ENCODE results near the gene THAP10. TPM values are rescaled to one million over a fixed set of nuclear protein-coding genes. Genes with fewer than 3 reads are reported as not detected.

THAP10 gene
- polyA plus RNA-seq, 1 of the 3 experiments (the other 2 are of a cell fraction), result 3.2 TPM

DNA sequence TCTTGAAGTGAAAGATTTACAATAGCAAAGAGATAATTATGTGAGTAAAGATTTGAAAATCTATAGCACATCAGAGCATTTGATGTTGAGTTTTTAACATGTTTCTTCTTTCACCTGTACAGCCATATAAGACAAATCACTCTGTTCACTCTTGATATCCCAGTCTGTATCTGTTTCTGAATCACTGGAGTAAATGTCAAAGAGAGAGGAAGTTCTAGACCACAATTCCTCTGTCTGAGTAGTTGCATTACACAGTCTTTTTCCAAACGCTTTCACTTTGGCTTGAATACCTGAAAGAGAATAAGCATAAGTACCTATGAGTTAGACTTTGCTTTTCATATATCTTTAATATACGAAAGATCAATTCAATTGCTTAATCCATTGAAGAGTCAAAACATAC lies 9.9 kb downstream of the THAP10 start:
- POLR2A ChIA-PET, result no interaction called here
- WGBS (ENCODE audit: low lambda C conversion rate), result 80% methylated on average over 2 of the region's 2 CpGs
- no peak overlapping the region for H3K27ac ChIP-seq (ENCODE audit: low read depth in 2 of 2, low read length in 1 of 2)
- H3K79me2 ChIP-seq (ENCODE audit: insufficient read depth), result peaks cover 6% of the 10 kb centered on the region; the same call in 1 of the 2 replicates
- H3K27me3 ChIP-seq (ENCODE audit: insufficient read depth), result no peaks in the 10 kb centered on the region
- peaks cover 0 to 8% of the 10 kb centered on the region in 2 experiments; a peak in 1 of 4 replicates for H3K4me1 ChIP-seq (ENCODE audit: control insufficient read depth in 1 of 2, insufficient read depth in 2 of 2, low read depth in 1 of 2, low read length in 1 of 2)
- H3F3A ChIP-seq (replicated peaks; ENCODE audit: insufficient read depth), result peaks cover 12% of the 10 kb centered on the region
- DNase-seq, result no peak
- peaks cover 0 to 11% of the 10 kb centered on the region in 2 experiments for H3K36me3 ChIP-seq (replicated peaks in 1 of 2; ENCODE audit: control insufficient read depth in 1 of 2, insufficient read depth in 2 of 2, low read length in 1 of 2)
- no peaks in the 10 kb centered on the region for H3K9me3 ChIP-seq
- no peak overlapping the region for H3K9ac ChIP-seq
- TF ChIP-seq JUND (IDR thresholded peaks at IDR 0.05) (no peak), FOXM1 (IDR thresholded peaks at IDR 0.05; ENCODE audit: low read depth) (no peak), SIN3A (IDR thresholded peaks at IDR 0.05; ENCODE audit: borderline replicate concordance, low read depth, low read length) (no peak), TCF12 (IDR thresholded peaks at IDR 0.05) (no peak), RFX5 (IDR thresholded peaks at IDR 0.05; ENCODE audit: low read length) (no peak), GABPA (IDR thresholded peaks at IDR 0.05; ENCODE audit: low read depth) (no peak), RXRA (IDR thresholded peaks at IDR 0.05; ENCODE audit: borderline replicate concordance, low read depth) (no peak), EZH2phosphoT487 (IDR thresholded peaks at IDR 0.05; ENCODE audit: borderline replicate concordance, low read depth) (no peak)
- CTCF ChIA-PET, result interaction anchor here (1.0 to 3.5 kb wide), 5 partner anchors 8 to 28 kb away, joined by 3 to 18 read pairs (median 4); partner anchors contain the start of genes LARP6 and LRRC49
- H3K4me3 ChIP-seq (ENCODE audit: low read depth in 2 of 2, low read length in 1 of 2), result no peak overlapping the region
- H2AFZ ChIP-seq (ENCODE audit: low read depth), result no peak overlapping the region
- no peaks in the 10 kb centered on the region for H3K9me2 ChIP-seq
- no peak overlapping the region for H3K4me2 ChIP-seq
- no peaks in the 10 kb centered on the region for H4K20me1 ChIP-seq (ENCODE audit: insufficient read depth)

- no peak overlapping the region for H3K9ac ChIP-seq
- ChIA-PET POLR2A (no interaction called here), CTCF (interaction anchor here (0.9 to 1.3 kb wide), 3 partner anchors 9 to 56 kb away, joined by 3 to 4 read pairs (median 3); no protein-coding TSS in a partner anchor)
- H3K4me3 ChIP-seq (ENCODE audit: low read depth in 2 of 2, low read length in 1 of 2), result no peak overlapping the region
- WGBS (ENCODE audit: low lambda C conversion rate), result 85% methylated on average over 2 of the region's 2 CpGs
- H3K4me1 ChIP-seq (ENCODE audit: control insufficient read depth in 1 of 2, insufficient read depth in 2 of 2, low read depth in 1 of 2, low read length in 1 of 2), result peaks cover 0 to 8% of the 10 kb centered on the region in 2 experiments; a peak in 1 of 4 replicates
- DNase-seq, result no peak
- TF ChIP-seq RCOR1 (IDR thresholded peaks at IDR 0.05; ENCODE audit: low read length), result no peak
- TF ChIP-seq FOXM1 (IDR thresholded peaks at IDR 0.05; ENCODE audit: low read depth), result no peak
- no peak for TF ChIP-seq NFIC (IDR thresholded peaks at IDR 0.05; ENCODE audit: borderline replicate concordance)
- TF ChIP-seq MAX (IDR thresholded peaks at IDR 0.05; ENCODE audit: low read depth), result no peak
- no peak for TF ChIP-seq ELF1 (IDR thresholded peaks at IDR 0.05)
- no peak for TF ChIP-seq POLR2AphosphoS5 (IDR thresholded peaks at IDR 0.05; ENCODE audit: low read depth, low read length)
- no peak overlapping the region for H2AFZ ChIP-seq (ENCODE audit: low read depth)
- H3K4me2 ChIP-seq, result no peak overlapping the region
- no peaks in the 10 kb centered on the region for H3K9me2 ChIP-seq
- H3K79me2 ChIP-seq (ENCODE audit: insufficient read depth), result peaks cover 6% of the 10 kb centered on the region; the same call in 1 of the 2 replicates
- no peaks in the 10 kb centered on the region for H3K27me3 ChIP-seq (ENCODE audit: insufficient read depth)
- no peak overlapping the region for H3K27ac ChIP-seq (ENCODE audit: low read depth in 2 of 2, low read length in 1 of 2)
- peaks cover 0 to 11% of the 10 kb centered on the region in 2 experiments for H3K36me3 ChIP-seq (replicated peaks in 1 of 2; ENCODE audit: control insufficient read depth in 1 of 2, insufficient read depth in 2 of 2, low read length in 1 of 2)
- no peaks in the 10 kb centered on the region for H4K20me1 ChIP-seq (ENCODE audit: insufficient read depth)
- peaks cover 12% of the 10 kb centered on the region for H3F3A ChIP-seq (replicated peaks; ENCODE audit: insufficient read depth)
- no peaks in the 10 kb centered on the region for H3K9me3 ChIP-seq
Measured at GRCh38 chr15:70880781-70881180, 11.5 kb downstream of the THAP10 start.

GRCh38 chr15:70879401-70879800 lies 12.8 kb downstream of the THAP10 start:
- no peak overlapping the region for H3K4me3 ChIP-seq (ENCODE audit: low read depth in 2 of 2, low read length in 1 of 2)
- ChIA-PET POLR2A (no interaction called here), CTCF (interaction anchor here (0.9 to 1.8 kb wide), 5 partner anchors 13 to 199 kb away, joined by 3 to 12 read pairs (median 5); partner anchors contain the start of genes LARP6, LRRC49 and THAP10)
- H3K9ac ChIP-seq, result no peak overlapping the region
- peaks cover 5% of the 10 kb centered on the region; the same call in 1 of the 2 replicates for H3K79me2 ChIP-seq (ENCODE audit: insufficient read depth)
- DNase-seq, result no peak
- no peak overlapping the region for H3K4me2 ChIP-seq
- no peaks in the 10 kb centered on the region for H3K9me2 ChIP-seq
- no peaks in the 10 kb centered on the region for H3K27me3 ChIP-seq (ENCODE audit: insufficient read depth)
- 0 out of 4 replicates have a peak, but pooled peaks cover 0 to 14% of the 10 kb centered on the region in 2 experiments for H3K4me1 ChIP-seq (ENCODE audit: control insufficient read depth in 1 of 2, insufficient read depth in 2 of 2, low read depth in 1 of 2, low read length in 1 of 2)
- no peaks in the 10 kb centered on the region for H3K9me3 ChIP-seq
- no peaks in the 10 kb centered on the region for H4K20me1 ChIP-seq (ENCODE audit: insufficient read depth)
- TF ChIP-seq NRF1 (IDR thresholded peaks at IDR 0.05; ENCODE audit: low read depth, low read length), result no peak
- TF ChIP-seq, protein P1, sequence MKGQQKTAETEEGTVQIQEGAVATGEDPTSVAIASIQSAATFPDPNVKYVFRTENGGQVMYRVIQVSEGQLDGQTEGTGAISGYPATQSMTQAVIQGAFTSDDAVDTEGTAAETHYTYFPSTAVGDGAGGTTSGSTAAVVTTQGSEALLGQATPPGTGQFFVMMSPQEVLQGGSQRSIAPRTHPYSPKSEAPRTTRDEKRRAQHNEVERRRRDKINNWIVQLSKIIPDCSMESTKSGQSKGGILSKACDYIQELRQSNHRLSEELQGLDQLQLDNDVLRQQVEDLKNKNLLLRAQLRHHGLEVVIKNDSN (IDR thresholded peaks at IDR 0.05; ENCODE audit: borderline replicate concordance, low read depth), result no peak
- no peak for TF ChIP-seq EZH2phosphoT487 (IDR thresholded peaks at IDR 0.05; ENCODE audit: borderline replicate concordance, low read depth)
- TF ChIP-seq RCOR1 (IDR thresholded peaks at IDR 0.05; ENCODE audit: low read length), result no peak
- no peak for TF ChIP-seq MXI1 (IDR thresholded peaks at IDR 0.05; ENCODE audit: low read depth, low read length)
- no peak for TF ChIP-seq JUND (IDR thresholded peaks at IDR 0.05)
- TF ChIP-seq TAF1 (IDR thresholded peaks at IDR 0.05; ENCODE audit: borderline replicate concordance, low read depth, low read length), result no peak
- no peak for TF ChIP-seq FOXM1 (IDR thresholded peaks at IDR 0.05; ENCODE audit: low read depth)
- peaks cover 16% of the 10 kb centered on the region for H3F3A ChIP-seq (replicated peaks; ENCODE audit: insufficient read depth)
- H3K36me3 ChIP-seq (replicated peaks in 1 of 2; ENCODE audit: control insufficient read depth in 1 of 2, insufficient read depth in 2 of 2, low read length in 1 of 2), result peaks cover 0 to 11% of the 10 kb centered on the region in 2 experiments
- no peak overlapping the region for H2AFZ ChIP-seq (ENCODE audit: low read depth)
- WGBS (ENCODE audit: low lambda C conversion rate), result 80% methylated on average over 2 of the region's 2 CpGs
- peak overlapping the region in 1 of 2 experiments; percentile 10; a peak in 1 of 4 replicates for H3K27ac ChIP-seq (ENCODE audit: low read depth in 2 of 2, low read length in 1 of 2)
